OCI-LY1 (cell line): ENCODE results near the gene ZBTB47.

ENCODE experiments used
- CTCF ChIP-seq: fragments of 200-600 bp; sonication (generic), shearing (Covaris generic); IDR thresholded peaks from 2 replicates; pipeline ENCODE4 v1.5.1; 2017; ENCODE audit warnings: mild to moderate bottlenecking, antibody characterized with exemption, low read length, moderate library complexity, mixed read lengths
- EZH2 ChIP-seq: fragments of 200-600 bp; sonication (generic), shearing (Covaris generic); IDR thresholded peaks from 2 replicates; pipeline ENCODE4 v1.8.0; 2017; ENCODE audit warnings: borderline replicate concordance, mixed run types, mild to moderate bottlenecking, antibody characterized with exemption, low read length, moderate library complexity, mixed read lengths

- TF ChIP-seq CTCF (no peak), EZH2 (no peak)
Observed at GRCh38 chr3:42708611-42709151, 55.2 kb downstream of the ZBTB47 start.
